ENCODE data around the gene RBM33. TPM values are rescaled to one million over a fixed set of nuclear protein-coding genes. Genes with fewer than 3 reads are reported as not detected.
A peak's percentile ranks its signal among the peaks of the same experiment; 100 is the strongest.

Gene RBM33
- total and polyA plus RNA-seq, 2 of the 13 experiments (the other 11 are each of a cell fraction or from before 2014, with no cell fraction given) = 12.4 to 28.9 TPM

DNA sequence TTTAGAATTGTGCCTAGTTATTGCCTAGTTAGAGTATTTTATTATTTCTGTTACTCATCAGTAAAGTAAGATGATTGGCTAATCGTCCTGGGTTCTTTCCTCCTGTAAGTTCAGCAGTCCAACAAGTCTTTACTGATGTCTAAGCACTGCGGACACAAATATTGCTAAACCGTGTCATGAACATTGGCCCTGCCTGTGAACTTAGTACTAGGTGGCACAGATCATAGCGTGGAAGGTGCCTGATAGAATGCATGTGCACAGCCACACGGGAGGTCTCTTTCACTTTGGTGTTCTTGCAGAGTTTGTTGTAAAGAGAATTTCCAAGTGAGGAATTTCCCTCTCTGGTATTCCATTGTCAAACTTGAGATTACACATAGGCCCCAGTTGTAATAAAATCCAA lies 38.0 kb downstream of the RBM33 start (continued):
- TF ChIP-seq, protein P1, sequence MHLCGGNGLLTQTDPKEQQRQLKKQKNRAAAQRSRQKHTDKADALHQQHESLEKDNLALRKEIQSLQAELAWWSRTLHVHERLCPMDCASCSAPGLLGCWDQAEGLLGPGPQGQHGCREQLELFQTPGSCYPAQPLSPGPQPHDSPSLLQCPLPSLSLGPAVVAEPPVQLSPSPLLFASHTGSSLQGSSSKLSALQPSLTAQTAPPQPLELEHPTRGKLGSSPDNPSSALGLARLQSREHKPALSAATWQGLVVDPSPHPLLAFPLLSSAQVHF (CRISPR knock-in tag; IDR thresholded peaks at IDR 0.05) = no peak
- TF ChIP-seq ZNF780A (CRISPR knock-in tag; IDR thresholded peaks at IDR 0.05) (no peak), HNF4G (IDR thresholded peaks at IDR 0.05; ENCODE audit: borderline replicate concordance, low read depth, low read length) (peak; percentile 99), HNF4G (CRISPR knock-in tag; IDR thresholded peaks at IDR 0.05; ENCODE audit: borderline replicate concordance, low read depth) (peak; percentile 94), ADNP (CRISPR knock-in tag; IDR thresholded peaks at IDR 0.05) (no peak), RFXAP (CRISPR knock-in tag; IDR thresholded peaks at IDR 0.05; ENCODE audit: borderline replicate concordance) (peak; percentile 67; the same call in 1 of the 2 replicates), ZNF547 (CRISPR knock-in tag; IDR thresholded peaks at IDR 0.05) (no peak), ZNF772 (CRISPR knock-in tag; IDR thresholded peaks at IDR 0.05) (no peak), NR2C2 (CRISPR knock-in tag; IDR thresholded peaks at IDR 0.05; ENCODE audit: borderline replicate concordance) (peak; percentile 85), FOSL1 (CRISPR knock-in tag; IDR thresholded peaks at IDR 0.05; ENCODE audit: borderline replicate concordance) (no peak; the same call in 1 of the 2 replicates), ZNF432 (CRISPR knock-in tag; IDR thresholded peaks at IDR 0.05; ENCODE audit: borderline replicate concordance) (no peak), NR2F6 (IDR thresholded peaks at IDR 0.05) (peak; percentile 80), NR2F6 (CRISPR knock-in tag; IDR thresholded peaks at IDR 0.05) (peak; percentile 69), SIX1 (CRISPR knock-in tag; IDR thresholded peaks at IDR 0.05; ENCODE audit: borderline replicate concordance) (no peak; the same call in 1 of the 2 replicates), SPEN (CRISPR knock-in tag; IDR thresholded peaks at IDR 0.05; ENCODE audit: low read depth) (peak; percentile 43; the same call in 1 of the 2 replicates), HCFC1 (IDR thresholded peaks at IDR 0.05; ENCODE audit: low read depth, low read length) (no peak)
- TF ChIP-seq, protein P2, sequence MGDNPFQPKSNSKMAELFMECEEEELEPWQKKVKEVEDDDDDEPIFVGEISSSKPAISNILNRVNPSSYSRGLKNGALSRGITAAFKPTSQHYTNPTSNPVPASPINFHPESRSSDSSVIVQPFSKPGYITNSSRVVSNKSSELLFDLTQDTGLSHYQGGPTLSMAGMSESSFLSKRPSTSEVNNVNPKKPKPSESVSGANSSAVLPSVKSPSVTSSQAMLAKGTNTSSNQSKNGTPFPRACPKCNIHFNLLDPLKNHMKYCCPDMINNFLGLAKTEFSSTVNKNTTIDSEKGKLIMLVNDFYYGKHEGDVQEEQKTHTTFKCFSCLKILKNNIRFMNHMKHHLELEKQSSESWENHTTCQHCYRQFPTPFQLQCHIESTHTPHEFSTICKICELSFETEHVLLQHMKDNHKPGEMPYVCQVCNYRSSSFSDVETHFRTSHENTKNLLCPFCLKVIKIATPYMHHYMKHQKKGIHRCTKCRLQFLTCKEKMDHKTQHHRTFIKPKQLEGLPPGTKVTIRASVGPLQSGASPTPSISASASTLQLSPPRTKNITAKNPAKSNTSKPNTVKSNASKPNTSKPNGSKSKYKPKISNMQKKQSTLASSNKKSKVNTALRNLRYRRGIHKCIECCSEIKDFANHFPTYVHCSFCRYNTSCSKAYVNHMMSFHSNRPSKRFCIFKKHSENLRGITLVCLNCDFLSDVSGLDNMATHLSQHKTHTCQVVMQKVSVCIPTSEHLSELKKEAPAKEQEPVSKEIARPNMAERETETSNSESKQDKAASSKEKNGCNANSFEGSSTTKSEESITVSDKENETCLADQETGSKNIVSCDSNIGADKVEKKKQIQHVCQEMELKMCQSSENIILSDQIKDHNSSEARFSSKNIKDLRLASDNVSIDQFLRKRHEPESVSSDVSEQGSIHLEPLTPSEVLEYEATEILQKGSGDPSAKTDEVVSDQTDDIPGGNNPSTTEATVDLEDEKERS (CRISPR knock-in tag; IDR thresholded peaks at IDR 0.05) = peak; percentile 84; the same call in 1 of the 2 replicates
- TF ChIP-seq, protein P3, sequence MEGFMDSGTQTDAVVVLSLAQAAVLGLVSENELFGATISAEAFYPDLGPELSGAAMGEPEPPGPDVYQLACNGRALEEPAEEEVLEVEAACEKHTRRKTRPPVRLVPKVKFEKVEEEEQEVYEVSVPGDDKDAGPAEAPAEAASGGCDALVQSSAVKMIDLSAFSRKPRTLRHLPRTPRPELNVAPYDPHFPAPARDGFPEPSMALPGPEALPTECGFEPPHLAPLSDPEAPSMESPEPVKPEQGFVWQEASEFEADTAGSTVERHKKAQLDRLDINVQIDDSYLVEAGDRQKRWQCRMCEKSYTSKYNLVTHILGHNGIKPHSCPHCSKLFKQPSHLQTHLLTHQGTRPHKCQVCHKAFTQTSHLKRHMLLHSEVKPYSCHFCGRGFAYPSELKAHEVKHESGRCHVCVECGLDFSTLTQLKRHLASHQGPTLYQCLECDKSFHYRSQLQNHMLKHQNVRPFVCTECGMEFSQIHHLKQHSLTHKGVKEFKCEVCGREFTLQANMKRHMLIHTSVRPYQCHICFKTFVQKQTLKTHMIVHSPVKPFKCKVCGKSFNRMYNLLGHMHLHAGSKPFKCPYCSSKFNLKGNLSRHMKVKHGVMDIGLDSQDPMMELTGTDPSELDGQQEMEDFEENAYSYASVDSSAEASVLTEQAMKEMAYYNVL (CRISPR knock-in tag; IDR thresholded peaks at IDR 0.05; ENCODE audit: borderline replicate concordance) = peak; percentile 75; the same call in 1 of the 2 replicates
- TF ChIP-seq, protein P4, sequence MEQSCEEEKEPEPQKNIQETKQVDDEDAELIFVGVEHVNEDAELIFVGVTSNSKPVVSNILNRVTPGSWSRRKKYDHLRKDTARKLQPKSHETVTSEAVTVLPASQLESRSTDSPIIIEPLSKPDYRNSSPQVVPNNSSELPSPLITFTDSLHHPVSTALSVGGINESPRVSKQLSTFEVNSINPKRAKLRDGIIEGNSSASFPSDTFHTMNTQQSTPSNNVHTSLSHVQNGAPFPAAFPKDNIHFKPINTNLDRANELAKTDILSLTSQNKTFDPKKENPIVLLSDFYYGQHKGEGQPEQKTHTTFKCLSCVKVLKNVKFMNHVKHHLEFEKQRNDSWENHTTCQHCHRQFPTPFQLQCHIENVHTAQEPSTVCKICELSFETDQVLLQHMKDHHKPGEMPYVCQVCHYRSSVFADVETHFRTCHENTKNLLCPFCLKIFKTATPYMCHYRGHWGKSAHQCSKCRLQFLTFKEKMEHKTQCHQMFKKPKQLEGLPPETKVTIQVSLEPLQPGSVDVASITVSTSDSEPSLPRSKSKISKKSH (CRISPR knock-in tag; IDR thresholded peaks at IDR 0.05; ENCODE audit: borderline replicate concordance) = no peak
- TF ChIP-seq, protein P5, sequence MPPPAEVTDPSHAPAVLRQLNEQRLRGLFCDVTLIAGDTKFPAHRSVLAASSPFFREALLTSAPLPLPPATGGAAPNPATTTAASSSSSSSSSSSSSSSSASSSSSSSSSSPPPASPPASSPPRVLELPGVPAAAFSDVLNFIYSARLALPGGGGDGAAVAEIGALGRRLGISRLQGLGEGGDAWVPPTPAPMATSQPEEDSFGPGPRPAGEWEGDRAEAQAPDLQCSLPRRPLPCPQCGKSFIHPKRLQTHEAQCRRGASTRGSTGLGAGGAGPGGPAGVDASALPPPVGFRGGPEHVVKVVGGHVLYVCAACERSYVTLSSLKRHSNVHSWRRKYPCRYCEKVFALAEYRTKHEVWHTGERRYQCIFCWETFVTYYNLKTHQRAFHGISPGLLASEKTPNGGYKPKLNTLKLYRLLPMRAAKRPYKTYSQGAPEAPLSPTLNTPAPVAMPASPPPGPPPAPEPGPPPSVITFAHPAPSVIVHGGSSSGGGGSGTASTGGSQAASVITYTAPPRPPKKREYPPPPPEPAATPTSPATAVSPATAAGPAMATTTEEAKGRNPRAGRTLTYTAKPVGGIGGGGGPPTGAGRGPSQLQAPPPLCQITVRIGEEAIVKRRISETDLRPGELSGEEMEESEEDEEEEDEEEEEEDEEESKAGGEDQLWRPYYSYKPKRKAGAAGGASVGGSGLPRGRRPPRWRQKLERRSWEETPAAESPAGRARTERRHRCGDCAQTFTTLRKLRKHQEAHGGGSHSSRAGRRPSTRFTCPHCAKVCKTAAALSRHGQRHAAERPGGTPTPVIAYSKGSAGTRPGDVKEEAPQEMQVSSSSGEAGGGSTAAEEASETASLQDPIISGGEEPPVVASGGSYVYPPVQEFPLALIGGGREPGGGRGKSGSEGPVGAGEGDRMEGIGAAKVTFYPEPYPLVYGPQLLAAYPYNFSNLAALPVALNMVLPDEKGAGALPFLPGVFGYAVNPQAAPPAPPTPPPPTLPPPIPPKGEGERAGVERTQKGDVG (CRISPR knock-in tag; IDR thresholded peaks at IDR 0.05; ENCODE audit: borderline replicate concordance) = no peak
